Measurements from ENCODE around the gene TMPRSS15.

- TF ChIP-seq CTCF (IDR thresholded peaks at IDR 0.05 in 8 of 11, conservative IDR thresholded peaks at IDR 0.05 in 3 of 11): no peak
- no peak for TF ChIP-seq POLR2A (IDR thresholded peaks at IDR 0.05)
Measured at GRCh38 chr21:18268906-18269305, 134.7 kb downstream of the TMPRSS15 start.

All from spleen (tissue), 7 donors.